Measurements from ENCODE around the gene MAGEA9.
"Not testable (repeated sequence)": the region's sequence is repeated elsewhere in the genome, so short reads cannot be mapped to it uniquely, and the experiment has no call there.

The MAGEA9 gene

GRCh38 chrX:149781727-149782126, at the start of gene MAGEA9:
Gene MAGEA9, plus strand, starts transcription at chrX:149781930. Its CDS starts 4,281 bp downstream, at chrX:149786211.
- not testable (repeated sequence) for H3K79me2 ChIP-seq (ENCODE audit: control insufficient read depth, insufficient read depth, low read length, unreplicated experiment); H3K4me3 ChIP-seq (ENCODE audit: low read depth, low read length); H3K36me3 ChIP-seq (ENCODE audit: insufficient read depth, low read length); H3K4me1 ChIP-seq (ENCODE audit: control insufficient read depth, insufficient read depth, low read length, unreplicated experiment); H3K27me3 ChIP-seq (ENCODE audit: insufficient read depth, low read length); H2AFZ ChIP-seq (ENCODE audit: low read length, unreplicated experiment); H3K27ac ChIP-seq (ENCODE audit: low read depth, low read length)

GRCh38 chrX:149742269-149742668, 39.5 kb upstream of the MAGEA9 start:
- H3K4me3 ChIP-seq (ENCODE audit: low read depth, low read length); H3K79me2 ChIP-seq (ENCODE audit: control insufficient read depth, insufficient read depth, low read length, unreplicated experiment); H3K36me3 ChIP-seq (ENCODE audit: insufficient read depth, low read length); H3K27ac ChIP-seq (ENCODE audit: low read depth, low read length); H3K27me3 ChIP-seq (ENCODE audit: insufficient read depth, low read length); H2AFZ ChIP-seq (ENCODE audit: low read length, unreplicated experiment); H3K4me1 ChIP-seq (ENCODE audit: control insufficient read depth, insufficient read depth, low read length, unreplicated experiment): not testable (repeated sequence)

GRCh38 chrX:149746390-149747007, 35.2 kb upstream of the MAGEA9 start:
- H3K79me2 ChIP-seq (ENCODE audit: control insufficient read depth, insufficient read depth, low read length, unreplicated experiment); H3K4me1 ChIP-seq (ENCODE audit: control insufficient read depth, insufficient read depth, low read length, unreplicated experiment); H3K36me3 ChIP-seq (ENCODE audit: insufficient read depth, low read length); H3K27me3 ChIP-seq (ENCODE audit: insufficient read depth, low read length); H3K27ac ChIP-seq (ENCODE audit: low read depth, low read length); H2AFZ ChIP-seq (ENCODE audit: low read length, unreplicated experiment); H3K4me3 ChIP-seq (ENCODE audit: low read depth, low read length): not testable (repeated sequence)

GRCh38 chrX:149757206-149758067, 24.3 kb upstream of the MAGEA9 start:
- Histone ChIP-seq H3K79me2 (ENCODE audit: control insufficient read depth, insufficient read depth, low read length, unreplicated experiment) (no peaks in the 10 kb centered on the region), H2AFZ (ENCODE audit: low read length, unreplicated experiment) (no peak overlapping the region), H3K36me3 (ENCODE audit: insufficient read depth, low read length) (no peaks in the 10 kb centered on the region), H3K4me3 (ENCODE audit: low read depth, low read length) (no peak overlapping the region), H3K27me3 (ENCODE audit: insufficient read depth, low read length) (peaks cover 4% of the 10 kb centered on the region; the same call in 1 of the 2 replicates), H3K4me1 (ENCODE audit: control insufficient read depth, insufficient read depth, low read length, unreplicated experiment) (no peaks in the 10 kb centered on the region), H3K27ac (ENCODE audit: low read depth, low read length) (no peak overlapping the region)

- peaks cover 4% of the 10 kb centered on the region; the same call in 1 of the 2 replicates for H3K27me3 ChIP-seq (ENCODE audit: insufficient read depth, low read length)
- no peaks in the 10 kb centered on the region for H3K36me3 ChIP-seq (ENCODE audit: insufficient read depth, low read length)
- no peak overlapping the region for H2AFZ ChIP-seq (ENCODE audit: low read length, unreplicated experiment)
- no peaks in the 10 kb centered on the region for H3K79me2 ChIP-seq (ENCODE audit: control insufficient read depth, insufficient read depth, low read length, unreplicated experiment)
- no peak overlapping the region for H3K4me3 ChIP-seq (ENCODE audit: low read depth, low read length)
- no peak overlapping the region for H3K27ac ChIP-seq (ENCODE audit: low read depth, low read length)
- H3K4me1 ChIP-seq (ENCODE audit: control insufficient read depth, insufficient read depth, low read length, unreplicated experiment) = no peaks in the 10 kb centered on the region
These were observed 23.5 kb upstream of the MAGEA9 start for GRCh38 chrX:149758068-149758714.

GRCh38 chrX:149758715-149759078, 23.0 kb upstream of the MAGEA9 start:
- H3K4me3 ChIP-seq (ENCODE audit: low read depth, low read length); H3K79me2 ChIP-seq (ENCODE audit: control insufficient read depth, insufficient read depth, low read length, unreplicated experiment); H3K27me3 ChIP-seq (ENCODE audit: insufficient read depth, low read length); H2AFZ ChIP-seq (ENCODE audit: low read length, unreplicated experiment); H3K27ac ChIP-seq (ENCODE audit: low read depth, low read length); H3K4me1 ChIP-seq (ENCODE audit: control insufficient read depth, insufficient read depth, low read length, unreplicated experiment); H3K36me3 ChIP-seq (ENCODE audit: insufficient read depth, low read length): not testable (repeated sequence)

- Histone ChIP-seq H3K27ac (ENCODE audit: low read depth, low read length) (no peak overlapping the region), H3K27me3 (ENCODE audit: insufficient read depth, low read length) (peaks cover under 1% of the 10 kb centered on the region; the same call in 1 of the 2 replicates), H3K79me2 (ENCODE audit: control insufficient read depth, insufficient read depth, low read length, unreplicated experiment) (no peaks in the 10 kb centered on the region), H3K36me3 (ENCODE audit: insufficient read depth, low read length) (no peaks in the 10 kb centered on the region), H3K4me3 (ENCODE audit: low read depth, low read length) (no peak overlapping the region), H2AFZ (ENCODE audit: low read length, unreplicated experiment) (no peak overlapping the region), H3K4me1 (ENCODE audit: control insufficient read depth, insufficient read depth, low read length, unreplicated experiment) (no peaks in the 10 kb centered on the region)
These were observed 21.9 kb upstream of the MAGEA9 start for GRCh38 chrX:149759824-149760223.

GRCh38 chrX:149760965-149761364, 20.8 kb upstream of the MAGEA9 start:
- no peaks in the 10 kb centered on the region for H3K4me1 ChIP-seq (ENCODE audit: control insufficient read depth, insufficient read depth, low read length, unreplicated experiment)
- no peak overlapping the region for H3K27ac ChIP-seq (ENCODE audit: low read depth, low read length)
- H3K4me3 ChIP-seq (ENCODE audit: low read depth, low read length) = no peak overlapping the region
- no peaks in the 10 kb centered on the region for H3K36me3 ChIP-seq (ENCODE audit: insufficient read depth, low read length)
- H3K27me3 ChIP-seq (ENCODE audit: insufficient read depth, low read length) = no peaks in the 10 kb centered on the region
- H2AFZ ChIP-seq (ENCODE audit: low read length, unreplicated experiment) = no peak overlapping the region
- H3K79me2 ChIP-seq (ENCODE audit: control insufficient read depth, insufficient read depth, low read length, unreplicated experiment) = no peaks in the 10 kb centered on the region

- not testable (repeated sequence) for H3K27ac ChIP-seq (ENCODE audit: low read depth, low read length); H3K79me2 ChIP-seq (ENCODE audit: control insufficient read depth, insufficient read depth, low read length, unreplicated experiment); H3K4me1 ChIP-seq (ENCODE audit: control insufficient read depth, insufficient read depth, low read length, unreplicated experiment); H2AFZ ChIP-seq (ENCODE audit: low read length, unreplicated experiment); H3K27me3 ChIP-seq (ENCODE audit: insufficient read depth, low read length); H3K36me3 ChIP-seq (ENCODE audit: insufficient read depth, low read length); H3K4me3 ChIP-seq (ENCODE audit: low read depth, low read length)
These were observed 19.7 kb upstream of the MAGEA9 start for GRCh38 chrX:149761858-149762674.

Measured in ACC112 (cell line).